GM18502 (cell line): Measurements from ENCODE around the gene PERCC1.
"Not testable (repeated sequence)": the region's sequence is repeated elsewhere in the genome, so short reads cannot be mapped to it uniquely, and the experiment has no call there.

Experiments used
- ATAC-seq: cut with Tn5 transposase; IDR thresholded peaks from one replicate; pipeline ENCODE4 v1.9.1; 2021; ENCODE audit warnings: mild to moderate bottlenecking; ENCODE audit not compliant: unreplicated experiment, poor library complexity

Gene PERCC1

GRCh38 chr16:1464196-1464893 is 33.5 kb downstream of the PERCC1 start:
- no peak for ATAC-seq

GRCh38 chr16:1464894-1465566 is 34.2 kb downstream of the PERCC1 start:
- no peak for ATAC-seq

- ATAC-seq = no peak
Measured at GRCh38 chr16:1465567-1465915, 34.7 kb downstream of the PERCC1 start.

- no peak for ATAC-seq
Measured at GRCh38 chr16:1466054-1466453, 35.2 kb downstream of the PERCC1 start.

GRCh38 chr16:1466968-1467521 is 36.2 kb downstream of the PERCC1 start:
- ATAC-seq = no peak

GRCh38 chr16:1468426-1468810 is 37.5 kb downstream of the PERCC1 start:
- ATAC-seq = no peak

GRCh38 chr16:1469141-1469540 is 38.3 kb downstream of the PERCC1 start:
- not testable (repeated sequence) for ATAC-seq

- ATAC-seq = no peak
Measured at GRCh38 chr16:1469693-1470201, 38.9 kb downstream of the PERCC1 start.

- ATAC-seq = no peak
Measured at GRCh38 chr16:1470481-1471251, 39.8 kb downstream of the PERCC1 start.

GRCh38 chr16:1471569-1472194 is 40.8 kb downstream of the PERCC1 start:
- ATAC-seq = no peak

- no peak for ATAC-seq
Measured at GRCh38 chr16:1472974-1473373, 42.1 kb downstream of the PERCC1 start.

- peak; percentile 36 for ATAC-seq
Measured at GRCh38 chr16:1474082-1474795, 43.4 kb downstream of the PERCC1 start.

GRCh38 chr16:1474796-1475551 is 44.1 kb downstream of the PERCC1 start, which contains the start of gene CLCN7:
TSS of gene CLCN7 (minus strand) at chr16:1475028. CDS start at chr16:1474974, 54 bp downstream.
- peak; percentile 85 for ATAC-seq

- no peak for ATAC-seq
Measured at GRCh38 chr16:1475552-1476114, 44.8 kb downstream of the PERCC1 start.

- ATAC-seq = no peak
Measured at GRCh38 chr16:1477033-1477432, 46.2 kb downstream of the PERCC1 start.

- not testable (repeated sequence) for ATAC-seq
Measured at GRCh38 chr16:1478937-1479336, 48.1 kb downstream of the PERCC1 start.

GRCh38 chr16:1481906-1482835 is 51.3 kb downstream of the PERCC1 start:
- no peak for ATAC-seq
